Measurements from ENCODE around the gene MYOZ2.

The MYOZ2 gene

GRCh38 chr4:119221412-119221811 is 85.8 kb downstream of the MYOZ2 start:
- Histone ChIP-seq H3K4me1 (ENCODE audit: control insufficient read depth in 1 of 2, insufficient read depth in 2 of 2, low read length in 2 of 2) (no peaks in the 10 kb centered on the region), H3K27me3 (ENCODE audit: low read depth, low read length) (no peaks in the 10 kb centered on the region), H3K4me3 (ENCODE audit: low read depth in 1 of 2, low read length in 2 of 2) (no peak overlapping the region), H3K9me3 (ENCODE audit: control insufficient read depth in 1 of 2, low read length in 2 of 2) (no peaks in the 10 kb centered on the region), H3K27ac (ENCODE audit: low read length) (no peak overlapping the region), H3K36me3 (ENCODE audit: control insufficient read depth in 1 of 2, insufficient read depth in 2 of 2, low read length in 2 of 2) (peaks cover 3 to 15% of the 10 kb centered on the region in 2 donors)

GRCh38 chr4:119227690-119228089 is 92.1 kb downstream of the MYOZ2 start:
- Histone ChIP-seq H3K36me3 (ENCODE audit: control insufficient read depth in 1 of 2, insufficient read depth in 2 of 2, low read length in 2 of 2) (peaks cover 7 to 20% of the 10 kb centered on the region in 2 donors), H3K4me3 (ENCODE audit: low read depth in 1 of 2, low read length in 2 of 2) (no peak overlapping the region), H3K27ac (ENCODE audit: low read length) (no peak overlapping the region), H3K4me1 (ENCODE audit: control insufficient read depth in 1 of 2, insufficient read depth in 2 of 2, low read length in 2 of 2) (no peaks in the 10 kb centered on the region), H3K27me3 (ENCODE audit: low read depth, low read length) (no peaks in the 10 kb centered on the region), H3K9me3 (ENCODE audit: control insufficient read depth in 1 of 2, low read length in 2 of 2) (no peaks in the 10 kb centered on the region)

- no peak overlapping the region for H3K4me3 ChIP-seq (ENCODE audit: low read depth in 1 of 2, low read length in 2 of 2)
- peaks cover 7 to 15% of the 10 kb centered on the region in 2 donors for H3K36me3 ChIP-seq (ENCODE audit: control insufficient read depth in 1 of 2, insufficient read depth in 2 of 2, low read length in 2 of 2)
- H3K4me1 ChIP-seq (ENCODE audit: control insufficient read depth in 1 of 2, insufficient read depth in 2 of 2, low read length in 2 of 2): peaks cover 0 to 2% of the 10 kb centered on the region in 2 donors
- no peaks in the 10 kb centered on the region for H3K9me3 ChIP-seq (ENCODE audit: control insufficient read depth in 1 of 2, low read length in 2 of 2)
- no peaks in the 10 kb centered on the region for H3K27me3 ChIP-seq (ENCODE audit: low read depth, low read length)
- no peak overlapping the region for H3K27ac ChIP-seq (ENCODE audit: low read length)
These were observed 92.8 kb downstream of the MYOZ2 start for GRCh38 chr4:119228406-119228805.

GRCh38 chr4:119229908-119230687 is 94.5 kb downstream of the MYOZ2 start:
- Histone ChIP-seq H3K27ac (ENCODE audit: low read length) (no peak overlapping the region), H3K4me1 (ENCODE audit: control insufficient read depth in 1 of 2, insufficient read depth in 2 of 2, low read length in 2 of 2) (peaks cover 0 to 10% of the 10 kb centered on the region in 2 donors), H3K9me3 (ENCODE audit: control insufficient read depth in 1 of 2, low read length in 2 of 2) (no peaks in the 10 kb centered on the region), H3K36me3 (ENCODE audit: control insufficient read depth in 1 of 2, insufficient read depth in 2 of 2, low read length in 2 of 2) (peaks cover 7 to 14% of the 10 kb centered on the region in 2 donors), H3K4me3 (ENCODE audit: low read depth in 1 of 2, low read length in 2 of 2) (no peak overlapping the region), H3K27me3 (ENCODE audit: low read depth, low read length) (no peaks in the 10 kb centered on the region)

- Histone ChIP-seq H3K36me3 (ENCODE audit: control insufficient read depth in 1 of 2, insufficient read depth in 2 of 2, low read length in 2 of 2) (peaks cover 12 to 14% of the 10 kb centered on the region in 2 donors), H3K9me3 (ENCODE audit: control insufficient read depth in 1 of 2, low read length in 2 of 2) (no peaks in the 10 kb centered on the region), H3K27me3 (ENCODE audit: low read depth, low read length) (no peaks in the 10 kb centered on the region), H3K4me1 (ENCODE audit: control insufficient read depth in 1 of 2, insufficient read depth in 2 of 2, low read length in 2 of 2) (peaks cover 0 to 10% of the 10 kb centered on the region in 2 donors), H3K4me3 (ENCODE audit: low read depth in 1 of 2, low read length in 2 of 2) (no peak overlapping the region), H3K27ac (ENCODE audit: low read length) (no peak overlapping the region)
These were observed 95.9 kb downstream of the MYOZ2 start for GRCh38 chr4:119231491-119231890.

GRCh38 chr4:119232286-119232685 is 96.7 kb downstream of the MYOZ2 start:
- Histone ChIP-seq H3K27me3 (ENCODE audit: low read depth, low read length) (no peaks in the 10 kb centered on the region), H3K27ac (ENCODE audit: low read length) (no peak overlapping the region), H3K36me3 (ENCODE audit: control insufficient read depth in 1 of 2, insufficient read depth in 2 of 2, low read length in 2 of 2) (peaks cover 12 to 21% of the 10 kb centered on the region in 2 donors), H3K4me3 (ENCODE audit: low read depth in 1 of 2, low read length in 2 of 2) (no peak overlapping the region), H3K9me3 (ENCODE audit: control insufficient read depth in 1 of 2, low read length in 2 of 2) (no peaks in the 10 kb centered on the region), H3K4me1 (ENCODE audit: control insufficient read depth in 1 of 2, insufficient read depth in 2 of 2, low read length in 2 of 2) (peaks cover 0 to 10% of the 10 kb centered on the region in 2 donors)

- Histone ChIP-seq H3K4me3 (ENCODE audit: low read depth in 1 of 2, low read length in 2 of 2) (no peak overlapping the region), H3K9me3 (ENCODE audit: control insufficient read depth in 1 of 2, low read length in 2 of 2) (no peaks in the 10 kb centered on the region), H3K27me3 (ENCODE audit: low read depth, low read length) (no peaks in the 10 kb centered on the region), H3K27ac (ENCODE audit: low read length) (no peak overlapping the region), H3K4me1 (ENCODE audit: control insufficient read depth in 1 of 2, insufficient read depth in 2 of 2, low read length in 2 of 2) (peaks cover 6 to 10% of the 10 kb centered on the region in 2 donors), H3K36me3 (ENCODE audit: control insufficient read depth in 1 of 2, insufficient read depth in 2 of 2, low read length in 2 of 2) (peaks cover 8 to 26% of the 10 kb centered on the region in 2 donors)
These were observed 97.6 kb downstream of the MYOZ2 start for GRCh38 chr4:119233191-119233590.

GRCh38 chr4:119233750-119234149 is 98.1 kb downstream of the MYOZ2 start:
- H3K36me3 ChIP-seq (ENCODE audit: control insufficient read depth in 1 of 2, insufficient read depth in 2 of 2, low read length in 2 of 2): peaks cover 5 to 26% of the 10 kb centered on the region in 2 donors
- peaks cover 6 to 10% of the 10 kb centered on the region in 2 donors for H3K4me1 ChIP-seq (ENCODE audit: control insufficient read depth in 1 of 2, insufficient read depth in 2 of 2, low read length in 2 of 2)
- H3K4me3 ChIP-seq (ENCODE audit: low read depth in 1 of 2, low read length in 2 of 2): no peak overlapping the region
- H3K27ac ChIP-seq (ENCODE audit: low read length): peak overlapping the region; percentile 2
- H3K9me3 ChIP-seq (ENCODE audit: control insufficient read depth in 1 of 2, low read length in 2 of 2): no peaks in the 10 kb centered on the region
- no peaks in the 10 kb centered on the region for H3K27me3 ChIP-seq (ENCODE audit: low read depth, low read length)

- Histone ChIP-seq H3K27me3 (ENCODE audit: low read depth, low read length) (no peaks in the 10 kb centered on the region), H3K4me3 (ENCODE audit: low read depth in 1 of 2, low read length in 2 of 2) (no peak overlapping the region), H3K9me3 (ENCODE audit: control insufficient read depth in 1 of 2, low read length in 2 of 2) (no peaks in the 10 kb centered on the region), H3K36me3 (ENCODE audit: control insufficient read depth in 1 of 2, insufficient read depth in 2 of 2, low read length in 2 of 2) (peaks cover 12 to 13% of the 10 kb centered on the region in 2 donors), H3K27ac (ENCODE audit: low read length) (no peak overlapping the region), H3K4me1 (ENCODE audit: control insufficient read depth in 1 of 2, insufficient read depth in 2 of 2, low read length in 2 of 2) (peaks cover 6 to 10% of the 10 kb centered on the region in 2 donors)
These were observed 101.6 kb downstream of the MYOZ2 start for GRCh38 chr4:119237201-119237600.
